Measurements from ENCODE around the gene TASOR2.

DNA sequence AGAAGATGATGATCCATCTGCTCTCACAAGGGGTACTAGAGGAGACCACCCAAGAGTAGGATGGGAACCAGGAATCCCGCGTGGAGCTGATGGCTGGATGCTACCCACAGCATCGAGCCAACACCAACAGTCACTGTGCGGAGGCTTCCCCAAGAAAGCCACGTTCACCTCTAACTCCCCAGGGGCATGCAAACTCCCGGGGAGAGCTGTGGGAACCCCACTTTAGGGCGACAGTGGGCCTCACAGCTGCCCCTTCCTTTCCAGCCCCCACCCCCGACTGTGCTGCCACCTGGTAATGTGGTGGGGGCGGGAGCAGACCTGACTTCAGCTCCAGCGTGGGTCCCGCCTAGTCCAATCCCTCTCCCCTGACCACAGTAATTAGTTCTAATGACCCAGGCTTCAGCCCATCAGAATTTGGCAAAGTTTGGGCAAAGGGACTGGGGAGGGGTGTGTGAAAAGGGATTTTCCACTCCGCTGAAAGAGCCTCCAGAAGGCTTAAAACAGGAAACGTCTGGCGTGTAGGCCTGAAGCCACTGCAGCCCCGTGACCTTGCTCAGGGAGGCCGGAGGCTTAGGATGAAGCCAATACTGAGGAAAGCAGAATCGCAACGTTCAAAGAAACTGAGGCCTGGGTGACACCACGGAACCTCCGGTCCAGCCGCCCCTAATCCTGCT, 38.6 kb upstream of the TASOR2 start:
- TF ChIP-seq, protein P1, sequence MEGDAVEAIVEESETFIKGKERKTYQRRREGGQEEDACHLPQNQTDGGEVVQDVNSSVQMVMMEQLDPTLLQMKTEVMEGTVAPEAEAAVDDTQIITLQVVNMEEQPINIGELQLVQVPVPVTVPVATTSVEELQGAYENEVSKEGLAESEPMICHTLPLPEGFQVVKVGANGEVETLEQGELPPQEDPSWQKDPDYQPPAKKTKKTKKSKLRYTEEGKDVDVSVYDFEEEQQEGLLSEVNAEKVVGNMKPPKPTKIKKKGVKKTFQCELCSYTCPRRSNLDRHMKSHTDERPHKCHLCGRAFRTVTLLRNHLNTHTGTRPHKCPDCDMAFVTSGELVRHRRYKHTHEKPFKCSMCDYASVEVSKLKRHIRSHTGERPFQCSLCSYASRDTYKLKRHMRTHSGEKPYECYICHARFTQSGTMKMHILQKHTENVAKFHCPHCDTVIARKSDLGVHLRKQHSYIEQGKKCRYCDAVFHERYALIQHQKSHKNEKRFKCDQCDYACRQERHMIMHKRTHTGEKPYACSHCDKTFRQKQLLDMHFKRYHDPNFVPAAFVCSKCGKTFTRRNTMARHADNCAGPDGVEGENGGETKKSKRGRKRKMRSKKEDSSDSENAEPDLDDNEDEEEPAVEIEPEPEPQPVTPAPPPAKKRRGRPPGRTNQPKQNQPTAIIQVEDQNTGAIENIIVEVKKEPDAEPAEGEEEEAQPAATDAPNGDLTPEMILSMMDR (IDR thresholded peaks at IDR 0.05; ENCODE audit: low read depth, low read length), result no peak
- no peak for TF ChIP-seq EZH2phosphoT487 (IDR thresholded peaks at IDR 0.05; ENCODE audit: low read depth)
